Hindlimb muscle (tissue), 1 donor: ENCODE data around the gene POLR1B. TPM values are rescaled to one million over a fixed set of nuclear protein-coding genes. Genes with fewer than 3 reads are reported as not detected.
A peak's percentile ranks its signal among the peaks of the same experiment; 100 is the strongest.
"Not testable (repeated sequence)": the region's sequence is repeated elsewhere in the genome, so short reads cannot be mapped to it uniquely, and the experiment has no call there.

Experiments
- DNase-seq: peaks from one replicate; pipeline ENCODE4 v3.0.0-alpha.2; 2013
- polyA plus RNA-seq: library from polyadenylated mRNA; unstranded; fragments of 120-200 nt; gene quantifications from one replicate; pipeline ENCODE4 v1.2.1, GENCODE V29; 2013; ENCODE audit not compliant: insufficient read length

Gene POLR1B
- polyA plus RNA-seq, 1 donor, result 12.8 TPM

DNA sequence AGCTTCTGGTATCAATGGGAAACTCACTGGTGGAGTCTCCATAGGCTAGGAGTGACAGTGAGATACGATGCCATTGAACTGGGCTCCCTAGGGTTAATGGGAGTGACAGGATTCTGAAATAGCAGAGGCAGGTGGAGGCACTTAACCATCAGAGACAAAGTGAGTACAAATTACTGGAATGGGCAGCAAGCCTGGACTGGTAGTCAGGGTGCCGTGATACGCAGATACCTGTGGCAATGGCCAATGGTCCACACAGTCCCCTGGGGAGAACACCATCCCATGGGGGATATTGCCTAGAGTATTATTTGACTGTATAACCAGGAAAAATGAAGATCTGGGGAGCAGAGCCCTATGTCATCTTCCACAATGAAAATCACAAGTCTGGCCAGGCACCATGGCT is 59.5 kb downstream of the POLR1B start:
- no peak for DNase-seq

DNA sequence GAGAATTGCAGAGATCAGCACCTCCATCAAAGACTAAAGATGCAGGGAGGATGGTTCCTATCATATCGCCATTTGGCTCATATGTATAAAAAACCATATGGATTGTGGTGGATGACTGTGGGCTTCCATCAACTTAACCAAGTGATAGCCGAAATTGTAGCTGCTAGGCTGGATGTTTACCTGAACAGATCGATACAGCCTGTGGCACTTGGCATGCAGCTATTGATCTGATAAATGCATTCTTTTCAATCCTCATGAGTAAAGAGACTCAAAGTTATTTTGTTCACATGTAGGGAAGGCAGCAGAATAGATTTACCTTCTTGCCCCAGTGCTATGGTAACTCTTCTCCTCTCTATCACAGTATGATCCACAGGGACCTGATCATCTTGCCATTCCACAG is 60.7 kb downstream of the POLR1B start:
- no peak for DNase-seq

DNA sequence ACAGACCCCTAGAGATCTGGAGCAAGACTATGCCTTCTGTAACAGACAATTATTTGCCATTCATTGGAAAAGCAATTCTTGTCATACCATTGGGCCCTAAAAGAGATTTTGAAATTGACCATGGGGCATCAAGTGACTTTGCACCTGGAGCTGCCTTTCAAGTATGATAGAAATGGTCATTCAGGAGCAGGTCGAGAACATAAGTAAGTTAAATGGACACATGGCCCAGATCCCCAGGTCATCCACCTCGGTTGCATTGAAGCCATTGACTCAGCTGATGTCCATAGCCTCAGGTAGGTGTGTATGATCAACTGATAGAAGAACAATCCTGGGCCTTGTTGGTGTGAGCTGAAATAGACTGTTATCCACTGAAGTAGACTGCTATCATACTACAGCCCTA is 61.5 kb downstream of the POLR1B start:
- DNase-seq, result no peak

DNA sequence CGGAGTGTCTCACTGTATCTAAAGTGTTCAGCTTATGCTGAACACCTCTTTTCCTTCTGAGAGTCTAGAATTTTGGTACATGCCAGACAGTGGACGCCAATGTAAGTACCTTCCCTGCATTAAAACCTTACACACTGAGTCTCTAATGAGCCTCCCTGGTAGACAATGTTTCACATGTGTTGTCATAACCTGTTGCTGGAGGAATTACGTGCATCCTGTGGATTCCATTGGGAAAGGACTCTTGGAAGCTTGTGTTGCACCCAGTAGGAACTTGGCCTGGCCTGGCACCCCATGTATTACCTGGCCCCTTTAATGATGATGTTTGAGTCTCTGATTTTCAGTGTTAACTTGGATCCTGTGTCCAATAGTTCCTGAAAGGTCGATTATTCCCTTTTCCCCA is 62.7 kb downstream of the POLR1B start:
- no peak for DNase-seq

DNA sequence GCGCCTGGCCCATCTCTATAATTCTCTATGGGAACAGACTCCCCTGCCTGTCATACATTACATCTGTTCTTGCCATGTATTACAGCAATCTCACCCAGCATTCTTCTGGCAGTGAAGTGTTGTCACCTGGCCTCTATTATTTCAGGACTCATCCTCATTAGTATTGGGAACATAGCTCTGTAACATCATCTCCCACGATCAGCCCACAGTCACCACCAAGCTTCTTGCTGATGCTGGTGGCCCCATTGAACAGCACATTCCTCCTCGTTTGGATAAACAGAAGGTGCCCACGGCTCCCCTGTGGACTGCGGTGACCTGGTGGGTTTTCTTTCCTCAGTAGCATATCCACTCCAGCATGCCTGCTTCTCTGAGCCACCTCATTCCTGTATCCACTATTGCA is 63.7 kb downstream of the POLR1B start:
- DNase-seq, result no peak

DNA sequence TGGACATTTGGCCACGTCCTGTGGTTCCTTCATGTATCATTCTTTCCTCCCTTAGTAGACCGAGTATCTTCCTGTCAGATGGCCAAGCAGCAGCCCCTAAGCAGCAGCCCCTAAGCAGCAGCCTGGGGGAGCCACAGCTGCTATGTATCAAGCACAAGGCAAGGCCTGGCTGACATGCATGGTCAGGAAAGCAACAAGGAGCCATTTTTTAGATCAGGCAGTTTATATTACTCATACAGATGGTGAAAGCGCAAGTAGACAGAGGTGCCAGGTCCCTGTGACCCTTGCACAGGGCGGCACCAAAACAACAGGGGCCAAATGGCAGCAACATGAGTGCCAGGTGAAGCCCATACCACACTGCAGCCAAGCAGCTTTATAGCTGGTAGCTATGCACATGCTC is 64.3 kb downstream of the POLR1B start:
- no peak for DNase-seq

DNA sequence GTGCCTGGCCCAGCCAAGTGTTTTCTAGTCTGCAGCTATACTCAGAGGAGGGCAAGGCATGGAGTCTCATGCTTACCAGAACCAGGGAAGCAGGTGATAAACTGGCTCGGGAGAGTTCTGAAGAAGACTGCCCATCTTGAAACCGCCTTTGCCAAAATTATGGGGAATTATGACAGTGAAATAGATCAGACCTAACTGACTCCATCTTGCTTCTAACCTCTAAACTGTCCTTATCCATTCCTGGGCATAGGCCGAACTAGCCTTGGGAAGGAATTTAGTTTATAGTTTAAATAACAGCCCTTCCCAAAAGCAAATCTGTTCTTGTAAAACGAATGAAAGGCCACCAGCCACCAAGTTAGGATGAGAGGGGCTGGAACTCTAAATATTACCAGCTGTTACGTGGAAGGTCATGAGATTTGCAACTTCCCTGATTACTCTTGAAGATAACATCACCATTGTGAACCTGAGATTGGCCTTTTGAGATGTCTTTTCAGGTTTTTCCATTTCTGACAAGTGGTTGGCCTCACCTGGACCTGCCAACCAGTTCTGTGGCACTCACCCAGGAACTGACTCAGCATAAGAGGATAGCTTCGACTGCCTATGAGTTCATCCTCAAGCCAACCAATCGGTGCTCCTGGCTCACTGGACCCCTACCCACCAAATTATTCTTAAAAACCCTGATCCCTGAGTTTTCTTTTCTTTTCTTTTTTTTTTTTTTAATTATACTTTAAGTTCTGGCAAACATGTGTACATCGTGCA is 65.6 kb downstream of the POLR1B start:
- no peak for DNase-seq

DNA sequence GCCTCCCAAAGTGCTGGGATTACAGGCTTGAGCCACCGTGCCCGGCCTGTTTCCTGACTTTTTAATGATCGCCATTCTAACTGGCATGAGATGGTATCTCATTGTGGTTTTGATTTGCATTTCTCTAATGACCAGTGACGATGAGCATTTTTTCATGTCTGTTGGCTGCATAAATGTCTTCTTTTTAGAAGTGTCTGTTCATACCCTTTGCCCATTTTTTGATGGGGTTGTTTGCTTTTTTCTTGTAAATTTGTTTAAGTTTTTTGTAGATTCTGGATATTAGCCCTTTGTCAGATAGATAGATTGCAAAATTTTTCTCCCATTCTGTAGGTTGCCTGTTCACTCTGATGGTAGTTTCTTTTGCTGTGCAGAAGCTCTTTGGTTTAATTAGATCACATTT is 67.1 kb downstream of the POLR1B start:
- DNase-seq, result not testable (repeated sequence)

DNA sequence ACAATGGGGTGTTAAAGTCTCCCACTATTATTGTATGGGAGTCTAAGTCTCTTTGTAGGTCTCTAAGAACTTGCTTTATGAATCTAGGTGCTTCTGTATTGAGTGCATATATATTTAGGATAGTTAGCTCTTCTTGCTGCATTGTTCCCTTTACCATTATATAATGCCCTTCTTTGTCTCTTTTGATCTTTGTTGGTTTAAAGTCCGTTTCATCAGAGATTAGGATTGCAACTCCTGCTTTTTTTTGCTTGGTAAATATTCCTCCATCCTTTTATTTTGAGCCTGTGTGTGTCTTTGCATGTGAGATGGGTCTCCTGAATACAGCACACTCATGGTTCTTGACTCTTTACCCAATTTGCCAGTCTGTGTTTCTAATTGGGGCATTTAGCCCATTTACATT is 70.0 kb downstream of the POLR1B start:
- not testable (repeated sequence) for DNase-seq

DNA sequence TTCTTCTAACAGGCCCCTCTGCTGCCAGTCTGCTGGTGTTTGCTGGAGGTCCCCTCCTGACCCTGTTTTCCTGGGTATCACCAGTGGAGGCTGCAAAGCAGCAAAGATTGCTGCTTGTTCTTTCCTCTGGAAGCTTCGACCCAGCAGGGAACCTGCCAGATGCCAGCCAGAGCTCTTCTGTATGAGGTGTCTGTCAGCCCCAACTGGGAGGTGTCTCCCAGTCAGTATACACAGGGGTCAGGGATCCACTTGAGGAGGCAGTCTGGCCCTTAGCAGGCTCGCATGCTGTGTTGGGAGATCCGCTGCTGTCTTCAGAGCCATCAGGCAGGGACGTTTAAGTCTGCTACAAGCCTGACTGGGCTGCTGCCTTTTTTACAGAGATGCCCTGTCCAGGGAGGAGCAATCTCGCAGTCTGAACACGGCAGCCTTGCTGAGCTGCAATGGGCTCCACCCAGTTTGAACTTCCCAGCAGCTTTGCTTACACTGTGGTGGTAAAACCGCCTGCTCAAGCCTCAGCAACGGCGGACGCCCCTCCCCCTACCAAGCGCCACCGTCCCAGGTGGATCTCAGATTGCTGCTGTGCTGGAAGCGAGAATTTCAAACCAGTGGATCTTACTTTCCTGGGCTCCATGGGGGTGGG is 72.1 kb downstream of the POLR1B start:
- DNase-seq, result no peak

DNA sequence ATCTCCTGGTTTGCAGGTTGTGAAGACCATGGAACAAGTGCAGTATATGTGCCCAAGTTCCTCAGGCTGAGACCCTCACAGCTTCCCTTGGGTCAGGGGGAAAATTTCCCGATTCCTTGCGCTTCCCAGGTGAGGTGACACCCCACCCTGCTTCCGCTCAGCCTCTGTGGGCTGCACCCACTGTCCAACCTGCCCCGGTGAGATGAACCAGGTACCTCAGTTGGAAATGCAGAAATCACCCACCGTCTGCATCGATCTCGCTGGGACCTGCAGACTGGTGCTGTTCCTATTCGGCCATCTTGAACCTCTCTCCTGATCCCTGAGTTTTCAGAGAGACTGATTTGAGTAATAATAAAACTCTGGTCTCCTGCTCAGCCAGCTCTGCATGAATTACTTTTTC is 72.8 kb downstream of the POLR1B start:
- no peak for DNase-seq

DNA sequence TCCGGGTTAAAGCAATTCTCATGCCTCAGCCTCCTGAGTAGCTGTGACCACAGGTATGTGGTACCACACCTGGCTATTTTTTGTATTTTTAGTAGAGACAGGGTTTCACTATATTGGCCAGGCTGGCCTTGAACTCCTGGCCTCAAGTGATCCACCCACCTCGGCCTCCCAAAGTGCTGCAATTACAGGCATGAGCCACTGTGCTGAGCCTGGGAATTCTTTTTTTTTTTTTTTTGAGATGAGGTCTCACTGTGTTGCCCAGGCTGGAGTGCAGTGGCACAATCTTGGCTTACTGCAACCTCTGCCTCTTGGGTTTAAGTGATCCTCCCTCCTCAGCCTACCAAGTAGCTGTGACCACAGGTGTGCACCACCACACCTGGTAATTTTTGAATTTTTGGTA is 73.5 kb downstream of the POLR1B start:
- DNase-seq, result not testable (repeated sequence)

DNA sequence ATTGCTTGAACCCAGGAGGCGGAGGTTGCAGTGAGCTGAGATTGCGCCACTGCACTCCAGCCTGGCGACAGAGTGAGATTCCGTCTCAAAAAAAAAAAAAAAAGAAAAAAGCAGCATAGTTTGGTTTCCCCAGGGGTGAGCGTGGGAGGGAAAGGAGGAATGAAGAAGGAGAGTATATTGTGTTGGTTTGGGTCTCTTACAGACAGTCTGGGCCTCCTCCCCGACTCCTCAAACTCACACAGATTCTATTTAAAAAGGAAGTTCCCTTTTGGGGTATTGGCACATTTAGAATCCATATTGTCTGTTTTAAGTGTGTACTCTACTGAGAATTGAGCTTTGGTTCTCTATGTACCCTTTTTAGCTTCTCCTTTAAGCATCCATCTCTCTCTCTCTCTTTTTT is 76.1 kb downstream of the POLR1B start:
- DNase-seq, result no peak

DNA sequence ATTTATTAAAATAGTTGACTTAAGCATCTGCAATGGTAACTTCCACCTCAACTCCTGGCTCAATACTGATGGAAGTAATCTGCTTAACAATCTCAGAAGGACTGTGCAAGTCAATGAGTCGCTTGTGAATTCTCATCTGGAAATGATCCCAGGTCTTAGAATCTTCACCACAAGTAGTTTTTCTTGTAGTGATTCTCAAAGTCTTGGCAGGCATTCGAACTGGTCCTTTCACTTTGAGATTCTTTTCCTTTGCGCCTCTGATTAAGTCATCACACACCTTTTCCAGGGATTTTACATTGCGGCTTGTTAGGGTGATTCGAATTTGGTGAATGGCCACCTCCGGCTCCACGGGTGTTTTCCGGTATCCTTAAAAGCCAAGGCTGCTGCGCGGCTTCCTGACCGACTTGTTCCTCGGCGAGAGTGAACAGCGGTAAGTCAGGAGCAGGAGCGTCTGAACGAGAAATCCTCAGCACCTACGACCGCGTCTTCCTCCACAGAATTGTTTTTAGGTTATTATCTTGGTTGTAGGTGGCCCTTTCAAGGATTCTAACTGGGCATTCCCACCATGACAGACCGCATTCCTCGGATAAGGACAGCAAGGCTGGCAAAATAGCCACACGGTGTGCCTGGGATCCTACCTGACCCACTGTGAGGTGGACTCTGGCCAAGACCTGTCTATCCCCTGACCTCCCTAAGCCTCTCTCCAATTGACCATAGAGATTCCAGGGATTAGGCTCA is 79.7 kb downstream of the POLR1B start:
- no peak for DNase-seq

DNA sequence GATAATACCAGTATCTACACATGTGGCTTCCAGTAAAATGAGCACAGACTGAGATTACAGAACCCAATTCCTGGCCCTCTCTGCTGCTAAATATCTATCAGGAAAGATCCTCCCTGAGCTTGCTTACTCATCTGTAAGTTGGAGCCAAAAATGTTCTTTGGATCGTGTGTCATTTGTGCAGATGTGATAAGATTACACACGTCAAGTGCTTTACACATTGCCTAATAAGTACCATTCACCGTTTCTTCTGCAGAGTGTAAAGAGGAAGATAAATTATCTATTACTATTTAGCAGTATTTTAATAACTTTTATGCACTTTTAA is 80.2 kb downstream of the POLR1B start:
- DNase-seq, result no peak

DNA sequence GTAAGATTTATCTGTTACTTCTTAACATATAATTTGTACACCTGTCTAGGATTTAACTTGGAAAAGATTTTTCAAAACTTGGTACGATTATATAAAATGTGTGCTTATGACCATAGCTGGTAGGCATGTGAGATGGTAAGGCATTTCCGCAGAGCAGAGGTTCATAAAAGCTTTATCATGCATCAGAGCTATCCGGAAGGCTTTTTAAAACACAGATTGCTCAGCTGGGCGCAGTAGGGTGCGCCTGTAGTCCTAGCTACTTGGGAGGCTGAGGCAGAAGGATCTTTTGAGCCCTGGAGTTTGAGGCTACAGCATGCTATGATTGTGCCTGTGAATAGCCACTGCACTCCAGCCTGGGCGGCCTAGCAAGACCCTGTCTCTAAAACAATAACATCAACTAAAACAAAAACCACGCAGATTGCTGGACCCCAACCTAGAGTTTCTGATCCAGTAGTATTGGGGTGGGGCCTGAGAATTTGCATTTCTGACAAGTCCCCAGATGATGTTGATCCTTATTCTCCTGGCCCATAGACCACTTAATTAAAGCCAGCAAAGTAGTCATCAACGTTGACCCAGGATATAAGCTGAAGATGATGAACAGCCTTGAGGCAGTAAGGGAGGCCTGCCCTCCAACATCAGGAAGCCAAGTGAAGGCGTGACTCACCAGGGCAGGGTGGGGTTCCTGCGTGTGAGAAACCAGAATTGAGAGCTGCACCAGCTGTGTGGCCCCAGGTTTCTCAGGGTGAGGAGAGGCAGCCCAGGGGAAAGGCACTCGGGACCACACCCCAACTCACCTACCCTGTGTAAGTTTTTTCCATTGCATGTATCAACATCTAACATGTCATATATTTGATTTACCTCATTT is 81.9 kb downstream of the POLR1B start:
- DNase-seq, result no peak

DNA sequence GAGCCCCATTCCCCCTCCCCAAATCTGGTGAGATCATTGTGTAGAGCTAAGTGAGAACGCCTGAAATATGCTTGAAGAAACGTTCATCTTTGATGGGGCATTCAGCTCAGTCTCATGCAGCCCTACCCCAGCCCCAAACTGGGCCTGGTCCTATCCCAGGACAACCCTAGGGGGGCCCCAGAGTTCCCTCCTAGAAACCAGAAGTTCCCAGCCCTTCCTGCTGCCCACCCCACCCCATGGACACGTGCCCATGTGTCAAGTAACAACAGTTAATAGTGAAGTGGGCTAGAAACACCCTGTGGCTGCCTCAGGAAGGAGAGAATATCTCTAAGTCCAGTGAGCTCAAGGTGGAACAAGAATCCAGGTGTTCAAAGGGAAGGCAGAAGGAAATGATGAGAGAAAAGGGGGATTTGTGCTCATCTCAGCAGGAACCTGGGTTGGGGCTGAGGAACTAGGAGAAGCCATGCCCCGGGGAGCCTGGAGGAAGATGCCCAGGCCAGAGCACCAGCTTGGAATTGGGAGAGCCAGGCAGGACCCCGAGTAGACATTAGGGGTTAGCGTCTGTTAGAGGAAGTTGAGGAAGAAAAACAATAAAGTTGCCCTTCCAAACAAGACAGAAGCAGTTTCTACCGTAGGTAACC is 83.3 kb downstream of the POLR1B start:
- no peak for DNase-seq

DNA sequence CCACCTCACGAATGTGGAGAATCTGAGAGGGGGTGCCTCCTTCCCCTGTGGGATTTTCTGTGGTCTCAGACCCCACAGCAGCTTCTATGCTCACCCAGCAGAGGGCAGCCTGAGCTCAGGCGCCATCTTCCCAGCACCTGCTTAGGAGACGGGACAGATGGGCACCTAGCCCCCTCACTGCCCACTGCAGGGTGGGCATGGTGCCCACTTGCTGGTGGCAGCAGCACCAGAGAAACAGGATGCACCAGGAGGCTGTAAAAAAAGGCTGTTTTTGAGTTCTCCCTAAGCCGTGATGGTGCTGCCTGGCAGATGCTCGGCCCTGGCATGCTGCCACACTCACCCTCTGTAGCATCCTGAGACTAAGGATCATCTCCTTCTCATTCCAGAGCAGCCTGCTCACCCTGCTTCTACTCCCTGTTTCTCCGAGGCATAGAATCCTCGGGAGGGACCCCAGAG is 84.4 kb downstream of the POLR1B start:
- DNase-seq, result peak; percentile 47
